ENCODE measurements around the gene TREH. TPM values are rescaled to one million over a fixed set of nuclear protein-coding genes. Genes with fewer than 3 reads are reported as not detected.
"Not testable (repeated sequence)": the region's sequence is repeated elsewhere in the genome, so short reads cannot be mapped to it uniquely, and the experiment has no call there.

Gene TREH, protein sequence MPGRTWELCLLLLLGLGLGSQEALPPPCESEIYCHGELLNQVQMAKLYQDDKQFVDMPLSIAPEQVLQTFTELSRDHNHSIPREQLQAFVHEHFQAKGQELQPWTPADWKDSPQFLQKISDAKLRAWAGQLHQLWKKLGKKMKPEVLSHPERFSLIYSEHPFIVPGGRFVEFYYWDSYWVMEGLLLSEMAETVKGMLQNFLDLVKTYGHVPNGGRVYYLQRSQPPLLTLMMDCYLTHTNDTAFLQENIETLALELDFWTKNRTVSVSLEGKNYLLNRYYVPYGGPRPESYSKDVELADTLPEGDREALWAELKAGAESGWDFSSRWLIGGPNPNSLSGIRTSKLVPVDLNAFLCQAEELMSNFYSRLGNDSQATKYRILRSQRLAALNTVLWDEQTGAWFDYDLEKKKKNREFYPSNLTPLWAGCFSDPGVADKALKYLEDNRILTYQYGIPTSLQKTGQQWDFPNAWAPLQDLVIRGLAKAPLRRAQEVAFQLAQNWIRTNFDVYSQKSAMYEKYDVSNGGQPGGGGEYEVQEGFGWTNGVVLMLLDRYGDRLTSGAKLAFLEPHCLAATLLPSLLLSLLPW
- 0.12 TPM in 1 of 2 replicates, not detected in the other for polyA plus RNA-seq
- polyA minus RNA-seq: not detected in 2 replicates

DNA sequence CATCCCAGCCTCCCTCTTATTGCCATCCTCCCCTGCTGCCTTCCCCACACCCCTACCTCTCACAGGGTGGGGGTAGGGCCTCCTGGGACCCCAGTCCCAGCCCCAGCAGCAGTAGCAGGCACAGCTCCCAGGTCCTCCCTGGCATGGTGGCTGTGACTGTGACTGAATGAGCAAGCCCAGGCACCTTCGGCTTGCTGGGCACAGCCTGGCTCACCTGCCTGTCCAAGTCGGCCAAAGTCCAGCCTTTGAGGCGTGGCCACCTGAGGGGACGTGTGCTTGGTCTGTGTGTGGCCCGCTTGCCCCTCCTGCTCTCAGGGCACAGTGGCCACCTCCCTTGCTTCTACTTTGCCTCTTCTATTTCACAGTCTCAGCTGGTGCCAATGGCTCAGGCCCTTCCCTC lies at the start of gene TREH:
Gene TREH (minus strand): TSS at position 168 of the 400 bp plus-strand sequence. CDS start 23 bp downstream, at position 145.
- Histone ChIP-seq H3K27ac (ENCODE audit: low read length) (no peak within 1 kb of the TSS), H3K27me3 (ENCODE audit: insufficient read depth, low read depth, low read length) (no peaks in the 10 kb centered on the region), H3K4me3 (ENCODE audit: low read length) (no peak within 1 kb of the TSS), H3K9me3 (ENCODE audit: low read length) (no peaks in the 10 kb centered on the region), H3F3A (ENCODE audit: insufficient read depth, low read length, poor library complexity, severe bottlenecking) (no peaks in the 10 kb centered on the region), H3K36me3 (ENCODE audit: insufficient read depth, low read length) (no peaks in the 10 kb centered on the region), H4K20me1 (ENCODE audit: insufficient read depth) (no peaks in the 10 kb centered on the region), H3K9ac (ENCODE audit: low read length) (no peak within 1 kb of the TSS), H3K4me2 (ENCODE audit: low read length) (no peak within 1 kb of the TSS), H3K79me2 (replicated peaks; ENCODE audit: insufficient read depth, low read length) (no peaks in the 10 kb centered on the region), H3K9me2 (ENCODE audit: insufficient read depth, low read length) (no peaks in the 10 kb centered on the region), H2AFZ (ENCODE audit: low read depth, low read length) (no peak within 1 kb of the TSS)
- TF ChIP-seq POLR2AphosphoS5 (IDR thresholded peaks at IDR 0.05) (no peak), MXI1 (conservative IDR thresholded peaks at IDR 0.05; ENCODE audit: poor library complexity, severe bottlenecking) (no peak), RAD21 (conservative IDR thresholded peaks at IDR 0.05) (no peak), SMC3 (conservative IDR thresholded peaks at IDR 0.05; ENCODE audit: poor library complexity) (no peak), TAF1 (IDR thresholded peaks at IDR 0.05; ENCODE audit: low read depth) (no peak), EZH2 (IDR thresholded peaks at IDR 0.05; ENCODE audit: borderline replicate concordance, insufficient read depth, low read length, poor library complexity, severe bottlenecking) (no peak), EP300 (conservative IDR thresholded peaks at IDR 0.05; ENCODE audit: poor library complexity, severe bottlenecking) (no peak)
- TF ChIP-seq, protein P1, sequence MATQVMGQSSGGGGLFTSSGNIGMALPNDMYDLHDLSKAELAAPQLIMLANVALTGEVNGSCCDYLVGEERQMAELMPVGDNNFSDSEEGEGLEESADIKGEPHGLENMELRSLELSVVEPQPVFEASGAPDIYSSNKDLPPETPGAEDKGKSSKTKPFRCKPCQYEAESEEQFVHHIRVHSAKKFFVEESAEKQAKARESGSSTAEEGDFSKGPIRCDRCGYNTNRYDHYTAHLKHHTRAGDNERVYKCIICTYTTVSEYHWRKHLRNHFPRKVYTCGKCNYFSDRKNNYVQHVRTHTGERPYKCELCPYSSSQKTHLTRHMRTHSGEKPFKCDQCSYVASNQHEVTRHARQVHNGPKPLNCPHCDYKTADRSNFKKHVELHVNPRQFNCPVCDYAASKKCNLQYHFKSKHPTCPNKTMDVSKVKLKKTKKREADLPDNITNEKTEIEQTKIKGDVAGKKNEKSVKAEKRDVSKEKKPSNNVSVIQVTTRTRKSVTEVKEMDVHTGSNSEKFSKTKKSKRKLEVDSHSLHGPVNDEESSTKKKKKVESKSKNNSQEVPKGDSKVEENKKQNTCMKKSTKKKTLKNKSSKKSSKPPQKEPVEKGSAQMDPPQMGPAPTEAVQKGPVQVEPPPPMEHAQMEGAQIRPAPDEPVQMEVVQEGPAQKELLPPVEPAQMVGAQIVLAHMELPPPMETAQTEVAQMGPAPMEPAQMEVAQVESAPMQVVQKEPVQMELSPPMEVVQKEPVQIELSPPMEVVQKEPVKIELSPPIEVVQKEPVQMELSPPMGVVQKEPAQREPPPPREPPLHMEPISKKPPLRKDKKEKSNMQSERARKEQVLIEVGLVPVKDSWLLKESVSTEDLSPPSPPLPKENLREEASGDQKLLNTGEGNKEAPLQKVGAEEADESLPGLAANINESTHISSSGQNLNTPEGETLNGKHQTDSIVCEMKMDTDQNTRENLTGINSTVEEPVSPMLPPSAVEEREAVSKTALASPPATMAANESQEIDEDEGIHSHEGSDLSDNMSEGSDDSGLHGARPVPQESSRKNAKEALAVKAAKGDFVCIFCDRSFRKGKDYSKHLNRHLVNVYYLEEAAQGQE (IDR thresholded peaks at IDR 0.05; ENCODE audit: borderline replicate concordance): no peak
- TF ChIP-seq, protein P2, sequence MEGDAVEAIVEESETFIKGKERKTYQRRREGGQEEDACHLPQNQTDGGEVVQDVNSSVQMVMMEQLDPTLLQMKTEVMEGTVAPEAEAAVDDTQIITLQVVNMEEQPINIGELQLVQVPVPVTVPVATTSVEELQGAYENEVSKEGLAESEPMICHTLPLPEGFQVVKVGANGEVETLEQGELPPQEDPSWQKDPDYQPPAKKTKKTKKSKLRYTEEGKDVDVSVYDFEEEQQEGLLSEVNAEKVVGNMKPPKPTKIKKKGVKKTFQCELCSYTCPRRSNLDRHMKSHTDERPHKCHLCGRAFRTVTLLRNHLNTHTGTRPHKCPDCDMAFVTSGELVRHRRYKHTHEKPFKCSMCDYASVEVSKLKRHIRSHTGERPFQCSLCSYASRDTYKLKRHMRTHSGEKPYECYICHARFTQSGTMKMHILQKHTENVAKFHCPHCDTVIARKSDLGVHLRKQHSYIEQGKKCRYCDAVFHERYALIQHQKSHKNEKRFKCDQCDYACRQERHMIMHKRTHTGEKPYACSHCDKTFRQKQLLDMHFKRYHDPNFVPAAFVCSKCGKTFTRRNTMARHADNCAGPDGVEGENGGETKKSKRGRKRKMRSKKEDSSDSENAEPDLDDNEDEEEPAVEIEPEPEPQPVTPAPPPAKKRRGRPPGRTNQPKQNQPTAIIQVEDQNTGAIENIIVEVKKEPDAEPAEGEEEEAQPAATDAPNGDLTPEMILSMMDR (IDR thresholded peaks at IDR 0.05; ENCODE audit: poor library complexity, severe bottlenecking): no peak

DNA sequence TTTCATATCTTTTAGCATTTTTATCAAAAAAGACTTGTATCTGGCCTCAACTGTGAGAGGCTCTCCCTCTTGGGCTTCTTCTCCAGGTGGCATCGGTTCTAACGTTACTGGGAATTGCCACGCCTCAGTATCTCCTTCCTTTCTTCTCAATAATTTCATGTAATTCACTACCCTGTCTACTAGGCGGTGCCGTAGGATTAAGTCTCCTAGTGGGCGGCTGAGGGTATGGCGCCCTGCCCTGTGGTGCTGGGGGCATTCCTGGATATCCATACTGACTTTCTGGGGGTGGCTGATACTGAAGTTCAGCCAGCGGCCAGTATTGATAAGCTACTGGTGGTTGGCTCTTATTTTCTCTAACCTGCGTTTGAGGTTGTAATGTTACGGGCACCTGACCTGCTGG lies 48.7 kb upstream of the TREH start:
- not testable (repeated sequence) for H3K36me3 ChIP-seq (ENCODE audit: insufficient read depth, low read length); H3K79me2 ChIP-seq (replicated peaks; ENCODE audit: insufficient read depth, low read length); H3K9me3 ChIP-seq (ENCODE audit: low read length); H4K20me1 ChIP-seq (ENCODE audit: insufficient read depth); H3F3A ChIP-seq (ENCODE audit: insufficient read depth, low read length, poor library complexity, severe bottlenecking); H3K27me3 ChIP-seq (ENCODE audit: insufficient read depth, low read depth, low read length); H3K4me3 ChIP-seq (ENCODE audit: low read length); H3K9ac ChIP-seq (ENCODE audit: low read length); H3K27ac ChIP-seq (ENCODE audit: low read length); H3K4me2 ChIP-seq (ENCODE audit: low read length); H3K9me2 ChIP-seq (ENCODE audit: insufficient read depth, low read length); H2AFZ ChIP-seq (ENCODE audit: low read depth, low read length)

DNA sequence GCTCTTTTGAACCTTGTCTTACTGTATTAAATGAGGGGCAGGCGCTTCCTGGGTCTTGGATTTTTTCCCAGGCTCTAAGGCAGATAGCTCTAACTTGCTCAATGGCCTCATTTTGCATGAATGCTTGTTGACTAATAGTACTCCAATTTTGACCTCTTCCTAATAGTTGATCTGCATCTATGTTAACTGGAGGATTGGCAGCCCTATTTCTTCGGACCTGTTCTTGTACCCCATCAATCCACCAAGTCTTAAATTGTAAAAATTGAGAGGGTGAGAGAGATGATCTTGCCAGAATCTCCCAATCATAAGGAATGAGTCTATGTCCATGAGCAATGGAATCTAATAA lies 48.2 kb upstream of the TREH start:
- H3K27ac ChIP-seq (ENCODE audit: low read length); H3K79me2 ChIP-seq (replicated peaks; ENCODE audit: insufficient read depth, low read length); H3K4me2 ChIP-seq (ENCODE audit: low read length): not testable (repeated sequence)

DNA sequence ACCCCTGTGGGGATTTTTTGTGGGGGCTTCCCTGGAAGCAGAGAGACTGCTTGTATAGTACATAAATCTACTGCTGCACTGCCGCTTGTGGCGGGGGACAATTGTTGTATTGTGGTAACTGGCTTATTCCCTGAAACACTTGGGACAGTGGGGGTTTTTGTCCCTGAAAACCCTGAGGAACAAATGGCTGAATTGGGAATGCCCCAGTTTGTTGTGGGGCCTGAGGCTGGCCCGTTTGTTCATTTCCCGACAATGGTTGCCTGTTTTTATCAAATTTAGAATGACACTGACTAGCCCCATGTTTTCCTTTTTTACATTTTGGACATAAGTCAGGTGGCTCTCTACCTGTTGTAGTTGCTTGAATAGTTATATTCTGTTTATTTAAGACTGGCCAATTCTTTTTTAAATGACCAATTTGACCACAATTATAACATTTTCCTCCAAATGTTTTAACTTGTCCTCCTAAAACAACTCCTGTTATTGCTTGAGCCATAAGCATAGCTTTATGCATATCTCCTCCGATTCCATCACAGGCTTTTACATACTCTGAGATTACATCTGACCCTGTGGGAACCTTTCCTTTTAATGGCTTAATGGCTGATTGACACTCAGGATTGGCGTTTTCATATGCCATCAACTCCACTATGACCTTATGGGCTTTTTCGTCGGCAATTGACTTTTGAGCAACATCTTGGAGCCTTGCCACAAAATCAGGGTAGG lies 47.7 kb upstream of the TREH start:
- H2AFZ ChIP-seq (ENCODE audit: low read depth, low read length); H3K4me2 ChIP-seq (ENCODE audit: low read length); H3K9ac ChIP-seq (ENCODE audit: low read length); H4K20me1 ChIP-seq (ENCODE audit: insufficient read depth); H3K9me2 ChIP-seq (ENCODE audit: insufficient read depth, low read length); H3K79me2 ChIP-seq (replicated peaks; ENCODE audit: insufficient read depth, low read length); H3K4me3 ChIP-seq (ENCODE audit: low read length); H3K27me3 ChIP-seq (ENCODE audit: insufficient read depth, low read depth, low read length); H3K27ac ChIP-seq (ENCODE audit: low read length); H3K36me3 ChIP-seq (ENCODE audit: insufficient read depth, low read length); H3F3A ChIP-seq (ENCODE audit: insufficient read depth, low read length, poor library complexity, severe bottlenecking); H3K9me3 ChIP-seq (ENCODE audit: low read length): not testable (repeated sequence)

More for the DNA sequence above, 48.2 kb upstream of the TREH start:
- H3K36me3 ChIP-seq (ENCODE audit: insufficient read depth, low read length); H2AFZ ChIP-seq (ENCODE audit: low read depth, low read length); H3K4me3 ChIP-seq (ENCODE audit: low read length); H3K9me2 ChIP-seq (ENCODE audit: insufficient read depth, low read length); H3F3A ChIP-seq (ENCODE audit: insufficient read depth, low read length, poor library complexity, severe bottlenecking); H4K20me1 ChIP-seq (ENCODE audit: insufficient read depth); H3K9ac ChIP-seq (ENCODE audit: low read length); H3K27me3 ChIP-seq (ENCODE audit: insufficient read depth, low read depth, low read length); H3K9me3 ChIP-seq (ENCODE audit: low read length): not testable (repeated sequence)
